Neutrophil (primary cell): ENCODE results near the gene GAGE1.

Source experiments
- H3K27ac ChIP-seq: fragments of 200-600 bp; sonication (generic); 2 replicates; pipeline ENCODE4 v1.5.1; 2016; ENCODE audit warnings: mild to moderate bottlenecking, moderate library complexity
- H3K27me3 ChIP-seq: fragments of 200-600 bp; sonication (generic); 2 replicates; pipeline ENCODE4 v1.6.0; 2016; ENCODE audit warnings: mild to moderate bottlenecking
- H3K36me3 ChIP-seq: fragments of 200-600 bp; sonication (generic); 2 replicates; pipeline ENCODE4 v1.5.1; 2017
- H3K4me1 ChIP-seq, 2 experiments: fragments of 200-600 bp in 1 of 2; sonication (generic) in 1 of 2; 1 replicate in 1 of 2; 2 replicates in 1 of 2; pipeline versions ENCODE4 v1.5.1 to v1.6.1; 2013 to 2016; ENCODE audit warnings: low read depth in 1 of 2, low read length in 1 of 2, mild to moderate bottlenecking in 1 of 2, moderate library complexity in 1 of 2; ENCODE audit not compliant: control insufficient read depth in 1 of 2, insufficient read depth in 1 of 2
- H3K4me3 ChIP-seq, 2 experiments: fragments of 200-600 bp in 1 of 2; sonication (generic) in 1 of 2; 1 replicate in 1 of 2; 2 replicates in 1 of 2; pipeline ENCODE4 v1.5.1; 2013 to 2016; ENCODE audit warnings: low read depth in 1 of 2, low read length in 1 of 2, mild to moderate bottlenecking in 1 of 2, moderate library complexity in 1 of 2
- H3K9me3 ChIP-seq: fragments of 200-600 bp; sonication (generic); 2 replicates; pipeline ENCODE4 v1.5.1; 2016
- CTCF ChIP-seq: fragments of 200-600 bp; sonication (generic); IDR thresholded peaks from 2 replicates; pipeline ENCODE4 v1.5.1; 2016; ENCODE audit warnings: antibody characterized with exemption

Gene GAGE1

GRCh38 chrX:49610718-49611310 is 12.0 kb downstream of the GAGE1 start:
- no peak overlapping the region for H3K27ac ChIP-seq
- no peaks in the 10 kb centered on the region for H3K4me1 ChIP-seq
- H3K36me3 ChIP-seq, result no peaks in the 10 kb centered on the region
- H3K9me3 ChIP-seq, result no peaks in the 10 kb centered on the region
- no peaks in the 10 kb centered on the region for H3K27me3 ChIP-seq
- TF ChIP-seq CTCF, result no peak
- H3K4me3 ChIP-seq, result no peak overlapping the region

- Histone ChIP-seq H3K4me1 (no peaks in the 10 kb centered on the region), H3K9me3 (no peaks in the 10 kb centered on the region), H3K36me3 (no peaks in the 10 kb centered on the region), H3K27ac (no peak overlapping the region), H3K27me3 (no peaks in the 10 kb centered on the region), H3K4me3 (no peak overlapping the region)
- TF ChIP-seq CTCF, result no peak
Measured at GRCh38 chrX:49618574-49618973, 19.8 kb downstream of the GAGE1 start.

GRCh38 chrX:49627086-49627777 is 28.4 kb downstream of the GAGE1 start:
- Histone ChIP-seq H3K4me3 (no peak overlapping the region), H3K9me3 (no peaks in the 10 kb centered on the region), H3K27me3 (no peaks in the 10 kb centered on the region), H3K36me3 (no peaks in the 10 kb centered on the region), H3K27ac (no peak overlapping the region), H3K4me1 (no peaks in the 10 kb centered on the region)
- no peak for TF ChIP-seq CTCF

GRCh38 chrX:49644991-49645637 is 46.3 kb downstream of the GAGE1 start:
- no peaks in the 10 kb centered on the region for H3K9me3 ChIP-seq
- no peaks in the 10 kb centered on the region for H3K36me3 ChIP-seq
- H3K4me3 ChIP-seq, result no peak overlapping the region
- no peak overlapping the region for H3K27ac ChIP-seq
- no peaks in the 10 kb centered on the region for H3K27me3 ChIP-seq
- H3K4me1 ChIP-seq, result no peaks in the 10 kb centered on the region
- no peak for TF ChIP-seq CTCF

GRCh38 chrX:49656533-49656932 is 57.7 kb downstream of the GAGE1 start:
- H3K4me3 ChIP-seq, result no peak overlapping the region
- H3K27ac ChIP-seq, result no peak overlapping the region
- TF ChIP-seq CTCF, result no peak
- H3K27me3 ChIP-seq, result no peaks in the 10 kb centered on the region
- H3K4me1 ChIP-seq, result no peaks in the 10 kb centered on the region
- H3K36me3 ChIP-seq, result no peaks in the 10 kb centered on the region
- H3K9me3 ChIP-seq, result no peaks in the 10 kb centered on the region
